HG03025 (cell line): ENCODE measurements around the gene ZXDC.

Source experiments
- ATAC-seq: cut with Tn5 transposase; IDR thresholded peaks from one replicate; pipeline ENCODE4 v1.9.1; 2021; ENCODE audit warnings: mild to moderate bottlenecking, moderate library complexity; ENCODE audit not compliant: unreplicated experiment, low FRiP score

ZXDC gene

DNA sequence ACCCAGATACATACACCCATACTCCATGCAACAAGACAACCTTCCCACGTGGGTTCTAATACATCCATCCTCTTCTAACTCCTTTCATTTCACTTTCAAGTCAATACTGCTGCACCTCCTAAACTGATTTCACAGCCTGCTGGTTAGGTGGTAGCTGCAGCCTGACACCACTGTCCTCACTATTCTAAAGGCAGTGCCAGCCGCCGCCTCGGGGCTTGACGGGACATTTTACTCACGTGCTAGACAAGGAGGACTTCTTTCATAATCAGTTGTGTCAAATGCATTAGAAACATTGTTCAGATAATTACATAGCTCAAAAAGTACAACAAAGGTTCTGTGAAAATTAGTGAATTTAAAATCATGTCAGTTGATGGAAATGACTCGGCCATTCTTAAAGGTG, 35.6 kb upstream of the ZXDC start:
- no peak for ATAC-seq

DNA sequence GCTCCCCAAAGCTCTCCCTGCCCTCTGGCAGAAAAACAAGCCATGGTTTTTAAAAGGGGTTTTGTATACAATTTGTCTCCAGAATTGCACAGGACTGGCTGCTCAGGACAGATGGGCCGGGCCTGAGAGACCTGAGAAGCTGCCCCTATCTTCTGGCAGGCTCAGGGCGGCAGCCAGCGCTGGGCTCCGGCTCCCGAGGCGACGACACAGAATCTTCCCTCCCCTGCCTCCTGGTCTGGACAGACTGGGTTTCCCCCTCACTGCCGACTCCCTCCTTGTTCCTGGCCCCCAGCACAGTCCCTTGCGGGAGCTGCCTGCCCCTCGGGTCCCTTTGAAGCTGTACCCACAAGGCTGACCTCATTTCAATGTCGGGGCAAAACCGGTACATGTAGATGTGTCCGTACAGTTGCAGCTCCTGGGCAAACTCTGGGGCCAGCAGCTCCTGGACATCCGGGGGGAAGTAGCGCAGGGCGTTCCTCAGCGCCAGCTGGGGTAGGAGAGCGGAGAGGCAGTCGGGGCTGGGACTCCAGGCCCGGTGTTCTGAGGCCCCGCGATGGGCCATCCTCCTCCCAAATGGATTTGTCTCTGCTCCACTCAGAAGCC, 34.7 kb upstream of the ZXDC start:
- no peak for ATAC-seq

DNA sequence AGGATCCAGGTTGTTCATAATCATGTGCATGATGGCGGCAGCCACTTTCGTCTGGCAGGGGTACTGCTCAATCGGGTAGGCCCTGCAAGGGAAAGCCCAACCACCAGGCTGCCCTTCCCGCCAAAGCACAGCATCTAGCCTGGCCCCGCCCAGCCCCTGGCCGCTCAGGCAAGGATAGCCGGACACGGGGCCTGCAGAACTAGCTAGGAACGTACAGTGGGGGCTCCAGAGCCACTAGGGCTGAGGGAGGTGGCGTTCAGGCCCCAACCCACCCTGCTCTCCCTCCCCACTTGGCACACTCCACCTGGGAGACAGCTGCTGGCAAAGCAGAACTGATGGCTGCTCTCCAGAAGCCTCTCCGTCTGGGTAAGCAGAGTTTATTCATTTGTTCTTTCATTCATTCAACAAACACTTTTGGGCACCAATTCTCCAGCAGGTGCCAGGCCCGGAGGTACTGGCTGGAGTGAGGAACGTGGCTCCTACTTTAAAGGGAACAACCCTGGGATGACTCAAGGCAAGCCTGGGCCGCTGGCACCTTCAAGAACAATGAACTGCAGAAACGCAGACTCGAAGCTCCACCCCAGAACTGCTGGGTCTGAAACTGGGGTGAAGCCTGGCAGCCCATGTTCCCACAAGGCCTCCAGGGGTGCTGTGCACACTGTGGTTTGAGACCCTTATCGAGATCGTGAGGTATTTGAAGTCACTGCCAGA, 34.1 kb upstream of the ZXDC start:
- no peak for ATAC-seq

DNA sequence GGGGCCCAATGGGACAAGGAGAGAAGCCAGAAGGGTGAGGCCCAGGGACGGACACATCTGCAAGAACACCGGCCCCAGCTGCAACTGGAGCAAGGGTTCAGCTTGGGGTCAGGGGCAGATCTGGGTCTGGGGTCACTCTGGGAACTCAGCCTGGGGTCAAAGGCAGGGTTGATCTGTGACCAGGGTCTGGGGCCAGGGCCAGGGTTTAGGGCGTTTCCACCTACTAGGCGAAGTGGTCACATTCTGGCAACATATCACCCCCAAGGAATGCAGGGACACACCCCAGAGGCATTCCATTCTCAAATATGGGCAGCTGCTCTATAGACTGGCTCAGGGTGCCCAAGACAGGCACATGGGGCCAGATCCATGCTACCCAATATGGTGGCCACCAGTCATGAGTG, 32.9 kb upstream of the ZXDC start:
- no peak for ATAC-seq

DNA sequence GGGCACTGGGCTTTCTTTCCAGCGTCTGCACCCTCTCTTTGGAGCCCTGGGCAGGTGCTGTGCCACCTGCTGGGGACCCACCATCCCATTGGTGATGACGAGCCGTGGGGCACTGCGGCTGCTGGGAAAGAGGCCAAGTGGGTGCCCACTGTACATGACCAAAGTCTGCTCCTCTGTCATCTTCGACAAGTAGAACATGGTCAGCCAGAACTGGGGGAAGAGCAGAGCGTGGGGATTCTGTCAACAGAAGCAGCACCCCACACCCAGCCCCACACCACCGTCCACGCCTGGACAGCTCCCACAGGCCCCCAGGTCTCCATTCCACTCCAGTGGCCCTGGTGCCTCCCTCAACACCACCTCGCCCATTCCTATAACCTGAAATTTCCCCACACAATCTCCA, 32.2 kb upstream of the ZXDC start:
- ATAC-seq: no peak

DNA sequence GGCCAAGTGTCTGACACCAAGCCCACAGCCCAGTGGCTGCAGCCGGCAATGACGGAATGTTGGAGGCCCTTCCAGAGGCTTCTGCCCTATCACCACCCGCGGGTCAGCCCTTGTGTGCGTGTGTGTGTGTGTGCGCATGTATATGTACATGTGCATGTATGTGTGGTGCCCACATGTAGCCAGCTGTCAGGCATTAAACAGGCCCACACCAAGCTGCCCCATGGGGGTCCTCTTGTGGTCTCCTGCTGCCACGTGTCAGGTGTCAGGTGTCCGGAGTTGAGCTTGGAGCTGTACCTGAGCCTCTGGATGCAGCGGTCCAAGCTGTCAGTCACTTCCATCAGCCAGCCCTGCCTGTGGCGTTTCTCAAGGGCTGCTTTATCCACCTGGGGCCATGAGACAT, 28.0 kb upstream of the ZXDC start:
- ATAC-seq: no peak

DNA sequence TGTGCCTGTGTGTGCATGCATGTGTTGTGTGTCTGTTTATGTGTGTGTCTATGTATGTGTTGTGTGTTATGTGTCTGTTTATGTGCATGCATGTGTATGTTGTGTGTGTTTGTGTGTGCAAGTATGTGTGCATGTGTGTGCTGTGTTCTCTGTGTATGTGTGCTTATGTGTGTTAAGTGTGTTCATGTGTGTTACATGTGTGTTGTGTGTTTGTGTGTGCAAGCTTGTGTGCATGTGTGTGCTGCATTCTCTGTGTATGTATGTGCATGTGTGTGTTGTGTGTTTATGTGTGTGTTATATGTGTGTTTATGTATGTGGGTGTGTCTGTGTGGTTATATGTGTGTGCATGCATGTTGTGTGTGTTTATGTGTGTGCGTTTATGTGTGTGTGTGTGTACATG, 27.0 kb upstream of the ZXDC start:
- no peak for ATAC-seq

DNA sequence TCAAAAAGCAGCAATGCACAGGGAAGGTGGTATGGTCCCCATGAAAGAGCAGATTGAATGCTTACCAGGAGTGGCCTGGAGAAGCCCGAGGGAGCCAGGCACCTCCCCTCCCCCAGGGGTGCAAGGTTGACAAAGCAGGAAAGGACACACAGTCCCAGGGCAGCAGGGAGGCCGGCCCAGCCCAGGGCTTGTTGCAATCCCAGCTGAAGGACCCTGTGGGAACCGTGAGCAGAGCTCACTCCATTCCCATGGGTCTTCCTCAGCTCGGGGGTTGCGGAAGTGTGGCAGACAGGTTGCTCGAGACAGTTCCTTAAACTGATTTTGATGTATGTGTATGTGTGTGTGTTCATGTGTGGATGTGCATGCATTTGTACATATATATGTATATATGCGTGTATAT, 26.0 kb upstream of the ZXDC start:
- ATAC-seq: no peak

DNA sequence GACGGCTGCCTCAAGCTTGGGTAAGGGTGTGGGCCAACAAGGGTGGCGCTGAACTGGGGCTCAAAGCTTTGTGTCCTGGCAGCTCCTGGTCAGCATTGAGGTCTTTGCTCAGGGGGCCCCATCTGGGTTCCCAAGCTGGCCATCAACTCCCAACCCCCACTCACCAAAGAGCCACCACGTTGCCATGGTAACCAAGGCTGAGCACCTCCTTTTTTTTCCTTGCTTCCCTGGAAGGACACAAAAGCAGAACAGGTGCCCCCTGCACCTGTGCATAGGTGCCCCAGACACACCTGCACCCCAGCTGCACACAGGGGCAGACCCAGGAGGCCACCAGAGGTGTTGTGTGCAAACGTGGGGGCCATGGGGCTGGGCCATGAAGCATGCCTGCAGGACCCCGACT, 25.4 kb upstream of the ZXDC start:
- ATAC-seq: no peak

DNA sequence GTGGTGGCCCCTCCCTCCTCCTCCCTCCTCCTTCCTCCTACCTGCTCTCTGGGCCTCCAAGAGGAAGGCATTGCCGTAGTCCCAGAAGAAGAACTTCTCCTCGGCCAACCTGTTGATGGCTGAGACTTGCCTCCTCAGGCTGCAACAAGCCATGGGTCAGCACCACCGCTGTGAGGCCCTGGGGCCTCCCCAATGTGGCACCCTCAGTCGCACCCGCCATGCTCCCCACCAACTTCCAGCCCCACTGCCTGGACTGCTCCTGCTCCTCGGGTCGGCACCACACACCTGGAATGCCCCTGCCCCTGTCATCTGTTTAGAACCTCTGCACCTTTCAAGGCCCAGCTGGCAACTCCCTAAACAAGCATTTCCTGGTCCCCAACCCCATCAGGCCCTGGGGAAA, 24.3 kb upstream of the ZXDC start:
- no peak for ATAC-seq

DNA sequence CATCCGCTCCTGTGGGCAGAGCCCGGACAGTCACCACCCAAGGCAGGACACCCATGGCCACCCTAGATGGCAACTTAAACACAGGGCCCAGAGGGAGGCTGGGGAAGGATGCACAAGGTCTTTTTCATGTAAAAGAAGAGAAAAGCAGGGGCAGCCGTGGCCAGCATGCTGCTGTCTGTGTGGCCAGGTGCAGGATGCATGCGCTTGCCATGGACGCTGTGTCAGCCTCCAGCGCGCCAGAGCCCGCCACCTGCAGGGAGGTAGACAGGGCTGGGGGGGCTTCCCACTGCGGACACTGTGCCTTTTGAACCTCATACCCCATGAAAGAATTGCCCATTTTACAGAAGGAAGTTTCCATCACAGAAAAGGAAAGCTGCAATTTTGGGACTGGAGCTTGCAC, 23.7 kb upstream of the ZXDC start:
- no peak for ATAC-seq

DNA sequence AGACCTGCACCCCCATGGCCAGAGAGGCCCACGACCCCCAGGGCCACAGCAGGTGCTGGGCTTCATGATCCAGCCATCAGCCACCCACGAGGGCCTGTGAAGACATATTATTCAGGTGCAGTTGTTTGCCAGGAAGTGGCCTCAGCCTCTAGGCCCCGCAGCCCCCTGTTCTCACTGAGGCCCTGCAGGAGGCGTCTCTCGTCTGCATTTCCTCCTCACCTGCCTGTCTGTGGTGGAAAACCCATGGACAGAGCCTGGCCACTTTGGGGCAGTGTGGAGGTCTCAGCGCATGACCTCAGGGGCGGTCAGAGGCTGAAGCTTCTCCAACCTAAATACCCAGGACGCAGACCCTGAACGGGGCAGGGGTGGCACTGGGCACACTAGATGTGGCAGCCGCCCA, 23.2 kb upstream of the ZXDC start:
- ATAC-seq: no peak

DNA sequence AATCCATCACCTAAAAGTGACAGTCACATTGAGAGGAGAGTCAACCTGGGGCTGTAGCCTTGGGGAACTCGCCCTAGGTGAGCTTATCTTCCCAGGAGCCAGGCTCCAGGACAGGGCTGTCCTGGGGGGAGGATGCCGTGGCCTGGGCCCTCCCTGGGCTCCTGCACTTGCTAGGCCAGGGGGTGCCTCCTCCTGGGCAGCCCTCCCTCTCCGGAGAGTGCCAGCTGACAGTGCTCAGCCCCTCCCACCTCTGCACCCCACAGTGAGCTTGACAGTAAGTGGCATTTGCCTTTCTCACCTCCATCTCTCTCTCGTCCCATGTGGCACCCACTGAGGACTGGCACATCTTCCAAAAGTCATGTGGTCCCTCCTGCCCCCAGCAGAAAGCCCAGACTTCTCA, 22.8 kb upstream of the ZXDC start:
- ATAC-seq: no peak

DNA sequence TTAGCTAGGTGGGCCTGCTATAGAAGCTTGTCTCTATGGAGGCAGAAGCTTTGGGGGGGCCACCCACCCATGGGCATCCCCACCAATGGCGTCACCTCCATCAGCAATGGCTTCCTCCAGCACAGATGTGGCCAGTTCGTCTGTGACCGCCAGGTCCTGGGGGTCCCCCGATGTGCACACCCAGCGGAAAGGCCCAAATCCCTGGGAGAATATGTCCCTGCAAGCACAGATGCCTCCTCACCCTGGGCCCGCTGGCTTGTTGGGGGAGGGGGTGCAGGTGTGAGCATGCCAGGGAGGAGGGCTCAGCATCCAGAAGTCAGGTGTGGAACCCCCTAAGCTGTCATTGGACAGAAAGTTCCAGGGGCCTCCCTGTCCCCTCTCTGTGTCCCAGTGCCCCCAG, 22.3 kb upstream of the ZXDC start:
- no peak for ATAC-seq

DNA sequence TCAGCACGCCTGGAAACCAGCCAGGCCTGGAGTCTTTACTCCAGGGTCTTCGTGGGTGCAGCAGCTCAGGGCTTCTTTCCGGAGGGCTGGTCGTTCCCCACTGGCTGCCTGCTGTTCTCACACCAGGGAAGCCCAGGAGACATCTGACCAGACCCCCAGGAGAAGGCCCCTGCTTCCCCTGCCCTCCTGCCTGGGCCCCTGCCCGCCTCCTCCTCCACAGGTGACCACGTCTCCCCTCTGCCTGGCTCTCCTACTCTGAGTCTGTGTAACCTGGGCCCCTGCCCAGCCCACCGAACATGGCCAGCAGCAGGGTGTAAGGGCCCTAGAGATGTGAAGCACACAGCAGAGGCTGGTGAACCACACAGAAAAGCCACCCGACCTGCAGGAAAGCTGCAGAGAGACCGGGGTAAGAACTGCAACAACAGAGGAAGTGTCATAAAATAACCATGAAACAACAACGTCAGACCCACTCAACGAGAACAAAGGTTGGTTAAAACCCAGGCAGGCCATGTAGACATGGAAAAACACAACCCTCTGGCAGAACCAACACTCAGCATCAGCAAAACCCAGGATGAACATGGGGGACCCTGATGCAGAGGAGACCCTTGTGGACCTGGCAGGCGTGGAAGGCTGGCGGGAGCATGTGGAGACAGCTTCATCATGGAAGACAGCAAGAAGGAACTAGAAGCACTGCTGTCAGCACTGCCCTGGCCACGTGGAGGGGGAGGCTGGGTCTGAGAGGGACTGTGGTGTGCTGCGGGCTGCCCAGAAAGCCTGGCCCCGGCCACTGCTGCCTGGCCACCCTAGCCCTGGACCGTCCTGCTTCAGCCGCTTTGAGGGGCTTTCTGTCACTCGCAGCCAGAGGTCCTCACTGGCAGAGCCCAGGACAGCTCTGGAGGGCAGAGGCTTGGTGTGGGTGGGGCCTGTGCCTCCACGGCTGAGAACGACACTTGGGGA, 21.5 kb upstream of the ZXDC start:
- no peak for ATAC-seq

DNA sequence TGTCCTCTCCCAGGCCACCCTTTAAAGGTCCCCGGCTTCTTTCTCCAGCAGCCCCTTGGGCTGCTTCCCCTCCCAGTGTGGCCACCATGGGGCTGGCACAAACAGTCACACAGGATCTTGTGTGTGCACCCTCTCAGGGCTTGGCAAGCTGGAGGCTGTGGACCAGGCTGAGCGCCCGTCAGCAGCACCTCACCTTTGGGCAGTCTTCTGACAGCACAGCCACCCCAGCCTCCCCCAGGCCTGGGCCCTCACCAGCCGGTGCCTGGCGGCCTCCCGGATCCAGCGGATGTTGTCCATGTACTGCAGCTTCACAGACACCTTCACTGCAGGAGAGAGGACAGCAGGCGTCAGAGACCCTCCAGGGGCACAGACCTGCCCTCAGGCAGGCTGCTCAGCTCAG, 20.1 kb upstream of the ZXDC start:
- ATAC-seq: no peak

DNA sequence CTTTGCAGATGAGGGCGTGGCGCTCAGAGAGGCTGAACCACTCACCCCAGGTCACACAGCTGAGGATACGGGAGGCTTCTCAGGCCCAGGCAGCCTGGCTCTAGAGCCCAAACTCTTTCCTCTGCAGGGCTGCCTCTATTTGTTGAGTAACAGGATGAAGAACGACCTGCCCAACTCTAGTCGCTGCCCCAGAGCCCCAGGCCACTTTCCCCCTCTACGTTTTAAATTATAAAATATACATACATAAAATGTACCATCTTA, 19.2 kb upstream of the ZXDC start:
- ATAC-seq: no peak

DNA sequence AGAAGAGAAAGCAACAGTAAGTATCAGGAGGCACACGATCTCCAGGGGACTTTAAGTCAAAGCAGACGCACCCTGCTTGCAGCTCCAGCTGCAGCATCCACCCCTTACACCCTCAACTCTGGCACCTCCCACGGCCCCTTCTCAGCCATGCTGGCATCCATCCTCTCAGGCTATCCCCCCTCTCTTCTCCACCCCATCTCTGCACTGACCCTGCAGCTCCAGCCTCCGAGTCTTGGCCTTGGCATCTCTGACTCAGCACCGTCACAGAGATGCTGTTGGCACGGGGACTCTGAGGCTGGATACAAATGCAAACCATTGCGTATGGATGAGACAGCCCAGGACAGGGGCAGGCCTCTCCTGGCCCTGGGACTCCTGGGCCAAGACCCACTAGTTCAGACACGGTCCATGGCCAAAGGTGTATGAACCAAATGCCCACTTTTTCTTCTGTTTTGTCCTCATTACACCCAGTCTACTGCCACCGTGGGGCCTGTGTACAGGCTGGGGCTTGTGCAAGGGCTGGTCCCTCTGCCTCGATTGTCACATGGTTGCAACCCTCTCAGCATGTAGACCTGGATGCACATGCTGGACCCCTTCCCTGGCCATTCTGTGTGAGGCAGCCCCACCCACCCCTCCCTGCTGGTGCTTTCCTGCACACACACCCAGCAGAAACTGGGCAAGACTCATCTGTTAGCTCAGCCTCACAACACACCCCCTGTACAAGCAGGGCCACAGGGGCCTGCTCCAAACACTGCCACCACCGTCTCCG, 18.7 kb upstream of the ZXDC start:
- no peak for ATAC-seq

DNA sequence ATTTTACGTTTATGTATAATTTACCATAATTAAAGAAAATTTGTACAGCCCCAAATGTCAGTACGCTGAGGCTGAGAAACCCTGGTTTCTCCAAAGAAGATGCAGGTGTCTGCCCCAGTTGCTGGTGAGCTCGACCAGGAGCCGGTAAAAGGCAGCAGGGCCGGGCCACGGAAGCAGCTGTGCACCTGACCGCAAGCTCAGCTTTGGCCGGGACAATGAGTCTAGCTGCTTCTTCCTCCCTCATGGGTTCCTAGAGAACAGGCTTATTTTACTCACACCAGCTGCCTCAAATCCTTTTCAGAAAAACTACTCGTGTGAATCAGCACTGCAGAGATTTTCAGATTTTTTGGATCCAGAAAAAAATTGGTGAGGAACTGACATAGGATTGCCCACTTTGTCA, 18.0 kb upstream of the ZXDC start:
- no peak for ATAC-seq

DNA sequence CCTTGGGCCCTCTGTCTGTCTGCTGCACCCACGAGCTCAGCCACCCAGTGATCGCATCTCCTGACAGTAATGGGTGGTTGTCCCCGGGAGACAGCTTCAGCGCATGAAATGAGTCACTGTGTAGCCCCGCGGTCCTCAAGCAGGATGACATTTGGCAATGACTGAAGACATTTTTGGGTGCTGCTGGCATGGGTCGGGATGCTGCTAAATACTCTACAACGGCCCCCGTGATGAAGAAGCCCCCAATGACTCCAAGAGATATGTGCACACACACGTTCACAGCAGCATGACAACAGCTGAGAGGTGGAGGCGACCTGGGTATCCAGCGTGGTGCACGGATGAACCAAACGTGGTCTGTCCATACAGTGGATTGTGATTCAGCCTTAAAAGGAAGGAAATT, 17.4 kb upstream of the ZXDC start:
- no peak for ATAC-seq
